ENCODE results near the gene TANGO6. TPM values are rescaled to one million over a fixed set of nuclear protein-coding genes. Genes with fewer than 3 reads are reported as not detected.

The TANGO6 gene
- total RNA-seq, 5 donors from 2014 or later (not counting 1 experiment from before 2014, with no cell fraction given): 25.2 to 35.2 (median 29.0) TPM

DNA sequence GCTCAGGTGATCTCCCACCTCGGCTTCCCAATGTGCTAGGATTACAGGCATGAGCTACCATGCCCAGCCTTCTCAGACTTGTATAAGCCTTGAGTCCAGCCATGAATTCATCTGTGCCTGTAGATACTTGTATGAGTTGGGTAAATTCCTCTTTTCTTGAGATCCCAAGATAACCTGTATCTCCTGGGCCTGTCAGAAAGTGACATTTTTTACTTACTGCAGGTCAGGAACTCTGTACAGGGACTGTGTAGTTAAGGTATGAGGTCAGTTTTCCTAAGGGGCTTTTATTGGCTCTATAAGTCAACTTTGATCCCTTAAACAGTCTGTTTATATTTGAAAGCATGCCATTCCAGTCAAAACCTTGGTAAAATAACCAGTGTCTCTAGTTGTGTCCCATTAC is 155.8 kb downstream of the TANGO6 start:
- Histone ChIP-seq H3K27me3 (replicated peaks in 1 of 2; ENCODE audit: control insufficient read depth in 2 of 2, extremely low read depth in 1 of 2, insufficient read depth in 2 of 2, low read length in 1 of 2) (no peaks in the 10 kb centered on the region), H3K4me1 (ENCODE audit: control insufficient read depth in 1 of 2, extremely low read depth in 1 of 2, insufficient read depth in 2 of 2, low read length in 2 of 2) (no peaks in the 10 kb centered on the region), H3K9me3 (peaks cover 2% of the 10 kb centered on the region), H3K27ac (ENCODE audit: low read length) (no peak overlapping the region), H3K36me3 (ENCODE audit: control insufficient read depth in 2 of 2, extremely low read depth in 1 of 2, insufficient read depth in 1 of 2, low read length in 1 of 2) (peaks cover 0 to 3% of the 10 kb centered on the region in 2 donors), H3K4me3 (ENCODE audit: control insufficient read depth in 1 of 2, extremely low read depth in 1 of 2, low read length in 1 of 2) (no peak overlapping the region)
- WGBS (ENCODE audit: insufficient coverage): 100% methylated on average over 1 of the region's 1 CpG
- H3K36me3 Mint-ChIP-seq: peaks cover 55% of the 10 kb centered on the region
- CTCF ChIA-PET: no interaction called here
- DNase-seq (no peak), ATAC-seq (replicated peaks in 1 of 4) (no peak)
- no peaks in the 10 kb centered on the region for H3K4me1 Mint-ChIP-seq
- H3K9me3 Mint-ChIP-seq: peaks cover 0 to 12% (median 7%) of the 10 kb centered on the region in 3 donors
- H3K27me3 Mint-ChIP-seq: no peaks in the 10 kb centered on the region
- no peak overlapping the region for H3K4me3 Mint-ChIP-seq
- POLR2A ChIA-PET: no interaction called here
- H3K27ac Mint-ChIP-seq: no peak overlapping the region

DNA sequence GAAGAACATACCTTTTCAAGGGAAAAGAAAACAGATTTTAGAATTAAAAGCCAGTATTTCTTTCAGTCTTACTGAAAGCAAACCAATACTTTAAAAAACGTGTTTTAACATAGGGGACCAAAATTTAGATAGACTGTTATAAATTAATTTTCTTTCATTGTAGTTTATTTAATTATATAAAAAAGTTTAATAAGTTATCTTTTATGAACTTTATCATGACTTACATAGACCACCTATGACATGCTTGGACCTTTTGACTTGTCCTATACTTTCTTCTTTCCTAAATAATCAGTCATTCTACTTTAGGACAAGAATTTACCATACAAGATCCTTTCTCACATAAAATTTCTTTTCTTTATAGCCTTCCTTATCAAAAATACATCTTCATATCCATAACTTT is 160.2 kb downstream of the TANGO6 start:
- H3K36me3 ChIP-seq (ENCODE audit: control insufficient read depth in 2 of 2, extremely low read depth in 1 of 2, insufficient read depth in 1 of 2, low read length in 1 of 2): no peaks in the 10 kb centered on the region
- H3K36me3 Mint-ChIP-seq: peaks cover 37% of the 10 kb centered on the region
- no peaks in the 10 kb centered on the region for H3K4me1 ChIP-seq (ENCODE audit: control insufficient read depth in 1 of 2, extremely low read depth in 1 of 2, insufficient read depth in 2 of 2, low read length in 2 of 2)
- no peak for ATAC-seq (replicated peaks in 1 of 4)
- H3K27me3 ChIP-seq (replicated peaks in 1 of 2; ENCODE audit: control insufficient read depth in 2 of 2, extremely low read depth in 1 of 2, insufficient read depth in 2 of 2, low read length in 1 of 2): no peaks in the 10 kb centered on the region
- no peak overlapping the region for H3K4me3 ChIP-seq (ENCODE audit: control insufficient read depth in 1 of 2, extremely low read depth in 1 of 2, low read length in 1 of 2)
- ChIA-PET CTCF (no interaction called here), POLR2A (no interaction called here)
- H3K4me1 Mint-ChIP-seq: no peaks in the 10 kb centered on the region
- no peak overlapping the region for H3K27ac ChIP-seq (ENCODE audit: low read length)
- H3K9me3 Mint-ChIP-seq: peaks cover 0 to 12% (median 7%) of the 10 kb centered on the region in 3 donors
- no peak overlapping the region for H3K4me3 Mint-ChIP-seq
- H3K27ac Mint-ChIP-seq: no peak overlapping the region
- DNase-seq: no peak
- peaks cover 2% of the 10 kb centered on the region for H3K9me3 ChIP-seq
- no CpG with 5 or more reads among the region's 1 CpG for WGBS (ENCODE audit: insufficient coverage)
- no peaks in the 10 kb centered on the region for H3K27me3 Mint-ChIP-seq

DNA sequence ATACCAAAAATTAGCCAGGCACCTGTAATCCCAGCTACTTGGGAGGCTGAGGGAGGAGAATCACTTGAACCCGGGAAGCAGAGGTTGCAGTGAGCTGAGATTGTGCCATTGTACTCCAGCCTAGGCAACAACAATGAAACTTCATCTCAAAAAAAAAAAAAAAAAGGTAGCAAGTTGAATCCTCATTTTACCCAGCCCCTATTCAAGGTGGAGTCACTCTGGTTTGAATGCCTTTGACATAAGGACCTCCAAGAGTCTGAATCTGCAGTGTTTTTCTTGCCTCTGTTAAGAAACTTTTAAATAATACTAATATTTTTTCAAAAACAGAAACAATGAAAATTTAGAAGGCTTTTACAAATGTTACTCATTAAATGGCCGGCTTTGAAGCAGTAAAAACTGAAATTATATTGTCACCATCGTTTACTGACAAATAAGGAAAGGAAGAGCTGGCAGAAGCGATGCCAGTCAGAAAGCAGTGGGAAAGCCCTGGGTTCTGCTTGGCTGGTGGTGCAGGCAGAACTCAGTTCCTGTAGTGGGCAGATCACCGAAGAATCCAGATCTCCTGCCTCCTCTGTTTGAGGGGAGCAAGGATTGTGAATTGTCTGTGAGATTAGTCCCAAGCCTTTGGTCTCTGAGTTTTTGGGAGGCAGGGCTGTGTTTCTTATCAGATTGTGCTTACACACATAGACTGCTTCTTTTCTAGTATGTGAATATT is 162.5 kb downstream of the TANGO6 start:
- 95% methylated on average over 3 of the region's 5 CpGs for WGBS (ENCODE audit: insufficient coverage)
- DNase-seq (no peak), ATAC-seq (replicated peaks in 1 of 4) (no peak)
- H3K27ac ChIP-seq (ENCODE audit: low read length): no peak overlapping the region
- Mint-ChIP-seq H3K4me1 (no peaks in the 10 kb centered on the region), H3K27me3 (no peaks in the 10 kb centered on the region), H3K4me3 (no peak overlapping the region), H3K9me3 (peaks cover 0 to 12% (median 7%) of the 10 kb centered on the region in 3 donors), H3K36me3 (peaks cover 53% of the 10 kb centered on the region), H3K27ac (no peak overlapping the region)
- no peak overlapping the region for H3K4me3 ChIP-seq (ENCODE audit: control insufficient read depth in 1 of 2, extremely low read depth in 1 of 2, low read length in 1 of 2)
- H3K4me1 ChIP-seq (ENCODE audit: control insufficient read depth in 1 of 2, extremely low read depth in 1 of 2, insufficient read depth in 2 of 2, low read length in 2 of 2): no peaks in the 10 kb centered on the region
- no peaks in the 10 kb centered on the region for H3K36me3 ChIP-seq (ENCODE audit: control insufficient read depth in 2 of 2, extremely low read depth in 1 of 2, insufficient read depth in 1 of 2, low read length in 1 of 2)
- ChIA-PET POLR2A (no interaction called here), CTCF (no interaction called here)
- H3K9me3 ChIP-seq: peaks cover 2% of the 10 kb centered on the region
- H3K27me3 ChIP-seq (replicated peaks in 1 of 2; ENCODE audit: control insufficient read depth in 2 of 2, extremely low read depth in 1 of 2, insufficient read depth in 2 of 2, low read length in 1 of 2): no peaks in the 10 kb centered on the region

DNA sequence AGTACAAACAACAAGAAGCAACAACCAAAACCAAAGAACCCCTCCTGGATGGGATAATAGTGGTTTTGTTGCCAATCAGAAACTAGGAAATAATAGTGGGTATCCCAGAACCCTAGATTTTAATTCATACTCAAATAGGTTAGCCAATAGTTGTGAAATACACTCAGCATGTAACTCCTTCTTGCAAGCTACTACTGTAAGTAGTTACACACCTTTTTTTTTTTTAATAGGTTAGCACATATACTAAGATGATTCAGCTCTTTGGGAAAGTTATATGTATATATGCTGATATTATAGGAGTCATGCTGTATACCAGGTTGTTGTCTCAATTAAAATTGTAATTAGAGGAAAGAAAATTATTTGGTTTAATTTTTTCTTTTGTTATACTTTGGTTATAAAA is 169.6 kb downstream of the TANGO6 start:
- peaks cover 0 to 2% of the 10 kb centered on the region in 2 donors for H3K36me3 ChIP-seq (ENCODE audit: control insufficient read depth in 2 of 2, extremely low read depth in 1 of 2, insufficient read depth in 1 of 2, low read length in 1 of 2)
- no peak for DNase-seq
- no peak overlapping the region for H3K4me3 ChIP-seq (ENCODE audit: control insufficient read depth in 1 of 2, extremely low read depth in 1 of 2, low read length in 1 of 2)
- Mint-ChIP-seq H3K27me3 (no peaks in the 10 kb centered on the region), H3K36me3 (peaks cover 39% of the 10 kb centered on the region), H3K4me1 (no peaks in the 10 kb centered on the region), H3K9me3 (no peaks in the 10 kb centered on the region), H3K4me3 (no peak overlapping the region), H3K27ac (no peak overlapping the region)
- no peaks in the 10 kb centered on the region for H3K27me3 ChIP-seq (replicated peaks in 1 of 2; ENCODE audit: control insufficient read depth in 2 of 2, extremely low read depth in 1 of 2, insufficient read depth in 2 of 2, low read length in 1 of 2)
- H3K9me3 ChIP-seq: no peaks in the 10 kb centered on the region
- POLR2A ChIA-PET: no interaction called here
- no peak for ATAC-seq (replicated peaks in 1 of 4)
- no peak overlapping the region for H3K27ac ChIP-seq (ENCODE audit: low read length)
- no peaks in the 10 kb centered on the region for H3K4me1 ChIP-seq (ENCODE audit: control insufficient read depth in 1 of 2, extremely low read depth in 1 of 2, insufficient read depth in 2 of 2, low read length in 2 of 2)
- CTCF ChIA-PET: no interaction called here

DNA sequence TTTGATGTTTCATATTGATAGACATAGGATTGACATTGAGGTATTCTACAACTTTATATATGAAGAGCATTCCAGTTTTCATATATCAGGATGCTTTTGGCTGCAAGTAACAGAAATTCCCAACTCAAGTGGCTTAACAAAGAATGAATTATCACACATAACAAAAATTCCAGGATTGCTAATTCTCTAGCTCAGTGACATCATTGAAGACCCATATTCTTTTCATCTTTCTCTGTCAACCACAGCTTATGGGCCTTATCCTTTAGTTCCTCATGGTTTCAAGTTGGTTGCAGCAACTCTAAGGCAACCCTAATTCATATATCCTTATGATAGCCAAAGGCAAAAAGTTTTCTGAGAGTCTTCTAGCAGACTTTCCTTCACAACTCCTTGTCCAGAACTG is 170.7 kb downstream of the TANGO6 start:
- POLR2A ChIA-PET: no interaction called here
- H3K27ac Mint-ChIP-seq: no peak overlapping the region
- H3K4me3 Mint-ChIP-seq: no peak overlapping the region

DNA sequence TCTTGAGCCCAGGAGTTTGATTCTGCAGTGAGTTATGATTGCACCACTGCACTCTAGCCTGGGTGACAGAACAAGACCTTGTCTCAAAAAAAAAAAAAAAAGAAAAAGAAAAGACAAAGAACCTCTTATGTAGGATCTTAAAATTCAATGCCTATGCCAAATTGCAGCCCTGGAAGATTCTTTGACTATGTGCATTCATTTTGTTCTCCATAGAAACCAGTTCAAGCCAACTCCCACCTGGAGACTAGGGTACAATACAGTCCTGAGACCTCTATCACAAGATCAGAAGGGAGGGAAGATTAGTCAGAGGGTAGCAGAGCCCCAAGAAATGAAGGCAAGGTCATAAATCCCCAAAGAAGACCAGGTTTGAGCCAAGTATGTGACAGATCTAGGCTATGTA is 171.5 kb downstream of the TANGO6 start:
- Mint-ChIP-seq H3K27ac (no peak overlapping the region), H3K4me3 (no peak overlapping the region), H3K4me1 (no peaks in the 10 kb centered on the region), H3K36me3 (peaks cover 32% of the 10 kb centered on the region), H3K27me3 (no peaks in the 10 kb centered on the region), H3K9me3 (no peaks in the 10 kb centered on the region)
- ChIA-PET POLR2A (no interaction called here), CTCF (no interaction called here)
- Histone ChIP-seq H3K4me3 (ENCODE audit: control insufficient read depth in 1 of 2, extremely low read depth in 1 of 2, low read length in 1 of 2) (no peak overlapping the region), H3K27me3 (replicated peaks in 1 of 2; ENCODE audit: control insufficient read depth in 2 of 2, extremely low read depth in 1 of 2, insufficient read depth in 2 of 2, low read length in 1 of 2) (no peaks in the 10 kb centered on the region), H3K4me1 (ENCODE audit: control insufficient read depth in 1 of 2, extremely low read depth in 1 of 2, insufficient read depth in 2 of 2, low read length in 2 of 2) (no peaks in the 10 kb centered on the region), H3K9me3 (no peaks in the 10 kb centered on the region), H3K27ac (ENCODE audit: low read length) (no peak overlapping the region), H3K36me3 (ENCODE audit: control insufficient read depth in 2 of 2, extremely low read depth in 1 of 2, insufficient read depth in 1 of 2, low read length in 1 of 2) (peaks cover 0 to 4% of the 10 kb centered on the region in 2 donors)
- ATAC-seq (replicated peaks in 1 of 4): no peak
- DNase-seq: no peak

More for the DNA sequence above, 170.7 kb downstream of the TANGO6 start:
- Histone ChIP-seq H3K36me3 (ENCODE audit: control insufficient read depth in 2 of 2, extremely low read depth in 1 of 2, insufficient read depth in 1 of 2, low read length in 1 of 2) (peaks cover 0 to 2% of the 10 kb centered on the region in 2 donors), H3K4me3 (ENCODE audit: control insufficient read depth in 1 of 2, extremely low read depth in 1 of 2, low read length in 1 of 2) (no peak overlapping the region), H3K27me3 (replicated peaks in 1 of 2; ENCODE audit: control insufficient read depth in 2 of 2, extremely low read depth in 1 of 2, insufficient read depth in 2 of 2, low read length in 1 of 2) (no peaks in the 10 kb centered on the region), H3K27ac (ENCODE audit: low read length) (no peak overlapping the region), H3K4me1 (ENCODE audit: control insufficient read depth in 1 of 2, extremely low read depth in 1 of 2, insufficient read depth in 2 of 2, low read length in 2 of 2) (no peaks in the 10 kb centered on the region), H3K9me3 (no peaks in the 10 kb centered on the region)
- no peaks in the 10 kb centered on the region for H3K4me1 Mint-ChIP-seq
- peaks cover 35% of the 10 kb centered on the region for H3K36me3 Mint-ChIP-seq
- ATAC-seq (replicated peaks in 1 of 4): no peak
- H3K27me3 Mint-ChIP-seq: no peaks in the 10 kb centered on the region
- DNase-seq: no peak
- CTCF ChIA-PET: no interaction called here
- H3K9me3 Mint-ChIP-seq: no peaks in the 10 kb centered on the region
